ENCODE results near the gene ERC1.

The ERC1 gene

DNA sequence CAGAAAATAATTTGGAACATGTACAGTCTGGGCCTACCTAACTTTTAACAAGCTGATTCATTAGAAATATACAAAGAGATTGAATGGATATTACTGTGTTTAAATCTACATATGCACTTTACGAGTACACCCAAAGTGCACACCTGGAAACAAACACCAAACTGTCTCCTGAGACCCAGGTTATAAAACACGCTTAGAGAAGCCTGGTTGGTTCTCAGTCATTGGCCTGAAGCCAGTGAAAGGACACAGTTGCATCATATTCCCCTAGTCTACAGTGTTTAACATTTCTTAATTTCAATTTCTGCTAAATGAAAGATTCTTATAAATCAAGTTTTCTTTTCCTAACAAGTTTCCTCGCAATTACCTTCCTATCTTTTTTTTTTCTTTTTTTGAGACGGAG is 393.9 kb downstream of the ERC1 start:
- no peak for TF ChIP-seq SPI1 (IDR thresholded peaks at IDR 0.05; ENCODE audit: borderline replicate concordance, low read depth)
- TF ChIP-seq, protein P1, sequence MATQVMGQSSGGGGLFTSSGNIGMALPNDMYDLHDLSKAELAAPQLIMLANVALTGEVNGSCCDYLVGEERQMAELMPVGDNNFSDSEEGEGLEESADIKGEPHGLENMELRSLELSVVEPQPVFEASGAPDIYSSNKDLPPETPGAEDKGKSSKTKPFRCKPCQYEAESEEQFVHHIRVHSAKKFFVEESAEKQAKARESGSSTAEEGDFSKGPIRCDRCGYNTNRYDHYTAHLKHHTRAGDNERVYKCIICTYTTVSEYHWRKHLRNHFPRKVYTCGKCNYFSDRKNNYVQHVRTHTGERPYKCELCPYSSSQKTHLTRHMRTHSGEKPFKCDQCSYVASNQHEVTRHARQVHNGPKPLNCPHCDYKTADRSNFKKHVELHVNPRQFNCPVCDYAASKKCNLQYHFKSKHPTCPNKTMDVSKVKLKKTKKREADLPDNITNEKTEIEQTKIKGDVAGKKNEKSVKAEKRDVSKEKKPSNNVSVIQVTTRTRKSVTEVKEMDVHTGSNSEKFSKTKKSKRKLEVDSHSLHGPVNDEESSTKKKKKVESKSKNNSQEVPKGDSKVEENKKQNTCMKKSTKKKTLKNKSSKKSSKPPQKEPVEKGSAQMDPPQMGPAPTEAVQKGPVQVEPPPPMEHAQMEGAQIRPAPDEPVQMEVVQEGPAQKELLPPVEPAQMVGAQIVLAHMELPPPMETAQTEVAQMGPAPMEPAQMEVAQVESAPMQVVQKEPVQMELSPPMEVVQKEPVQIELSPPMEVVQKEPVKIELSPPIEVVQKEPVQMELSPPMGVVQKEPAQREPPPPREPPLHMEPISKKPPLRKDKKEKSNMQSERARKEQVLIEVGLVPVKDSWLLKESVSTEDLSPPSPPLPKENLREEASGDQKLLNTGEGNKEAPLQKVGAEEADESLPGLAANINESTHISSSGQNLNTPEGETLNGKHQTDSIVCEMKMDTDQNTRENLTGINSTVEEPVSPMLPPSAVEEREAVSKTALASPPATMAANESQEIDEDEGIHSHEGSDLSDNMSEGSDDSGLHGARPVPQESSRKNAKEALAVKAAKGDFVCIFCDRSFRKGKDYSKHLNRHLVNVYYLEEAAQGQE (IDR thresholded peaks at IDR 0.05; ENCODE audit: insufficient replicate concordance, low read depth) = no peak
- no peak for TF ChIP-seq GABPA (IDR thresholded peaks at IDR 0.05; ENCODE audit: low read depth)
- TF ChIP-seq, protein P2, sequence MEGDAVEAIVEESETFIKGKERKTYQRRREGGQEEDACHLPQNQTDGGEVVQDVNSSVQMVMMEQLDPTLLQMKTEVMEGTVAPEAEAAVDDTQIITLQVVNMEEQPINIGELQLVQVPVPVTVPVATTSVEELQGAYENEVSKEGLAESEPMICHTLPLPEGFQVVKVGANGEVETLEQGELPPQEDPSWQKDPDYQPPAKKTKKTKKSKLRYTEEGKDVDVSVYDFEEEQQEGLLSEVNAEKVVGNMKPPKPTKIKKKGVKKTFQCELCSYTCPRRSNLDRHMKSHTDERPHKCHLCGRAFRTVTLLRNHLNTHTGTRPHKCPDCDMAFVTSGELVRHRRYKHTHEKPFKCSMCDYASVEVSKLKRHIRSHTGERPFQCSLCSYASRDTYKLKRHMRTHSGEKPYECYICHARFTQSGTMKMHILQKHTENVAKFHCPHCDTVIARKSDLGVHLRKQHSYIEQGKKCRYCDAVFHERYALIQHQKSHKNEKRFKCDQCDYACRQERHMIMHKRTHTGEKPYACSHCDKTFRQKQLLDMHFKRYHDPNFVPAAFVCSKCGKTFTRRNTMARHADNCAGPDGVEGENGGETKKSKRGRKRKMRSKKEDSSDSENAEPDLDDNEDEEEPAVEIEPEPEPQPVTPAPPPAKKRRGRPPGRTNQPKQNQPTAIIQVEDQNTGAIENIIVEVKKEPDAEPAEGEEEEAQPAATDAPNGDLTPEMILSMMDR (IDR thresholded peaks at IDR 0.05; ENCODE audit: insufficient read depth, low read length) = no peak
- TF ChIP-seq POLR2AphosphoS5 (IDR thresholded peaks at IDR 0.05; ENCODE audit: low read depth) = no peak

DNA sequence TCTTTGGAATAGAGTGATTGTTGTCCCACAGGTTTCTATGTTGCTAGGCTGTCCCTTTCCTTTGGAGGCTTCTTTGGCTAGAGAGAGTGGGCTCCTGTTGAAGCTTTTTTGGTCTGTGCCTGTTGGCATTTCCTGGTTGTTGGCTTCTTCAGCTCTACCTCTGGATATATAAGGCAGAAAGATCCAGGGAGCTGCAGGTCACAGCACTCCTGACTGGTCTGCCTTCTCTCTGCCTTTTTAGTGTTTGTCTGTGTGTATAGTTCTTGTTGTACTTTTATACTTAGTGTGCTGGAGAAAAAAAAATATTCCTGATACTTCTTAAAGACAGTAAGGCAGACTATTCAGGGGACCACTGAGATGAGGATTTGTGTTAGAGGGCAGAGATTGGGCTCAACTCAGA is 400.7 kb downstream of the ERC1 start:
- no peak for DNase-seq (ENCODE audit: low read depth in 1 of 2, low spot score in 1 of 2)
- TF ChIP-seq POLR2AphosphoS5 (IDR thresholded peaks at IDR 0.05; ENCODE audit: low read depth) (no peak), GABPA (IDR thresholded peaks at IDR 0.05; ENCODE audit: low read depth) (no peak), SPI1 (IDR thresholded peaks at IDR 0.05; ENCODE audit: borderline replicate concordance, low read depth) (no peak)
- TF ChIP-seq, protein P1 (IDR thresholded peaks at IDR 0.05; ENCODE audit: insufficient replicate concordance, low read depth) = no peak
- TF ChIP-seq, protein P2 (IDR thresholded peaks at IDR 0.05; ENCODE audit: insufficient read depth, low read length) = no peak
- Histone ChIP-seq H3K27me3 (ENCODE audit: insufficient read depth, poor library complexity, severe bottlenecking) (no peaks in the 10 kb centered on the region), H3K4me3 (replicated peaks; ENCODE audit: insufficient read depth, low read length) (no peak overlapping the region), H3K27ac (replicated peaks) (no peak overlapping the region)

More for the DNA sequence above, 393.9 kb downstream of the ERC1 start:
- H3K27ac ChIP-seq (replicated peaks) = no peak overlapping the region
- no peak for DNase-seq (ENCODE audit: low read depth in 1 of 2, low spot score in 1 of 2)
- no peaks in the 10 kb centered on the region for H3K27me3 ChIP-seq (ENCODE audit: insufficient read depth, poor library complexity, severe bottlenecking)
- no peak overlapping the region for H3K4me3 ChIP-seq (replicated peaks; ENCODE audit: insufficient read depth, low read length)

DNA sequence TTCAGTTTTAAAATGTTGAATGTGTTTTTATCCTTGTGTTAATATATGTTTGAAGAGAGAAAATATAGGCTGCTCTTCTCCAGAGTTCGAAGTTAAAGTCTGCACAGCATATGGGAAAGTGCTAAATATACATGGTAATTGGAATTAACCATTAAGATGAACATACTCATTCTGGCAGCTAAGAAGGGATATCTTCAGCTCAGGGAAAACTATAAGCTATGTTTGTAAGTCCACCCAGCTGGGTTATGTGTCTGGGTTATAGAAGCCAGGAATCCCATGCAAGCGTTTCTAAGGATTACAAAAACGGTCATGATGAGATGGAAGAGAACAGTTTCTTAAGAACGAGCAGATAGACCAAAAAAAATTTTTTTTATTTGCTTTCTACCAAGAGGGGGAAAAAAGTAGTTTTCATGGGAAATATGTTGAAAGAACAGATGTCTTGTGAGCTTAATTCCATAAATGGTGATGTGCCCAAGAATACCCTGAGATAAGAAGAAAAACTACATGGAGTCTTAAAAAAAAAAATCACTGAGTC is 404.5 kb downstream of the ERC1 start:
- TF ChIP-seq, protein P2 (IDR thresholded peaks at IDR 0.05; ENCODE audit: insufficient read depth, low read length) = no peak
- TF ChIP-seq GABPA (IDR thresholded peaks at IDR 0.05; ENCODE audit: low read depth) (no peak), POLR2AphosphoS5 (IDR thresholded peaks at IDR 0.05; ENCODE audit: low read depth) (no peak), SPI1 (IDR thresholded peaks at IDR 0.05; ENCODE audit: borderline replicate concordance, low read depth) (no peak)
- TF ChIP-seq, protein P1 (IDR thresholded peaks at IDR 0.05; ENCODE audit: insufficient replicate concordance, low read depth) = no peak
- Histone ChIP-seq H3K4me3 (replicated peaks; ENCODE audit: insufficient read depth, low read length) (no peak overlapping the region), H3K27me3 (ENCODE audit: insufficient read depth, poor library complexity, severe bottlenecking) (no peaks in the 10 kb centered on the region), H3K27ac (replicated peaks) (no peak overlapping the region)
- no peak for DNase-seq (ENCODE audit: low read depth in 1 of 2, low spot score in 1 of 2)
